Smooth muscle cell (in vitro differentiated cells): Measurements from ENCODE around the gene GSTT4. TPM values are rescaled to one million over a fixed set of nuclear protein-coding genes. Genes with fewer than 3 reads are reported as not detected.

ENCODE experiments used
- DNase-seq: peaks from one replicate; lab custom pipeline; 2025; ENCODE audit not compliant: unreplicated experiment; lab: John Stamatoyannopoulos, UW
- H2AFZ ChIP-seq: fragments of 200-600 bp; sonication (generic); 2 replicates; pipeline ENCODE4 v1.6.0; 2016; ENCODE audit warnings: antibody characterized with exemption, low read depth, mild to moderate bottlenecking
- H3F3A ChIP-seq: fragments of 200-600 bp; sonication (generic); 2 replicates; pipeline ENCODE4 v1.6.0; 2017; ENCODE audit warnings: antibody characterized with exemption, low read depth
- H3K27ac ChIP-seq: fragments of 200-600 bp; sonication (generic); 2 replicates; pipeline ENCODE4 v1.5.1; 2016; ENCODE audit warnings: low read depth, mild to moderate bottlenecking
- H3K27me3 ChIP-seq: fragments of 200-600 bp; sonication (generic); 2 replicates; pipeline ENCODE4 v1.6.1; 2016; ENCODE audit warnings: low read depth, mild to moderate bottlenecking
- H3K36me3 ChIP-seq: fragments of 200-600 bp; sonication (generic); 2 replicates; pipeline ENCODE4 v1.5.1; 2016; ENCODE audit warnings: low read depth
- H3K4me1 ChIP-seq: fragments of 200-600 bp; sonication (generic); 2 replicates; pipeline ENCODE4 v1.5.1; 2016; ENCODE audit warnings: low read depth
- H3K4me2 ChIP-seq: fragments of 200-600 bp; sonication (generic); 2 replicates; pipeline ENCODE4 v1.6.0; 2016; ENCODE audit warnings: mild to moderate bottlenecking
- H3K4me3 ChIP-seq: fragments of 200-600 bp; sonication (generic); 2 replicates; pipeline ENCODE4 v1.5.1; 2016; ENCODE audit warnings: mild to moderate bottlenecking
- H3K79me2 ChIP-seq: fragments of 200-600 bp; sonication (generic); 2 replicates; pipeline ENCODE4 v1.6.0; 2016; ENCODE audit warnings: low read depth, mild to moderate bottlenecking
- H3K9ac ChIP-seq: fragments of 200-600 bp; sonication (generic); 2 replicates; pipeline ENCODE4 v1.6.0; 2016; ENCODE audit warnings: low read depth
- H3K9me3 ChIP-seq: fragments of 200-600 bp; sonication (generic); replicated peaks from 2 replicates; pipeline ENCODE4 v1.5.1; 2016; ENCODE audit warnings: low read depth
- H4K20me1 ChIP-seq: fragments of 200-600 bp; sonication (generic); 2 replicates; pipeline ENCODE4 v1.6.0; 2016; ENCODE audit warnings: low read depth
- CTCF ChIP-seq: fragments of 200-600 bp; sonication (generic); IDR thresholded peaks from 2 replicates; pipeline ENCODE4 v1.5.1; 2017; ENCODE audit warnings: borderline replicate concordance, mild to moderate bottlenecking, antibody characterized with exemption; ENCODE audit not compliant: insufficient read depth, poor library complexity, severe bottlenecking
- WGBS: methylation state at CpG from one replicate; pipeline ENCODE4 v1.1.7; 2016; ENCODE audit warnings: low lambda C conversion rate; 5-methylcytosine and 5-hydroxymethylcytosine counted together
- polyA plus RNA-seq: library from polyadenylated mRNA; unstranded; fragments of >200 nt; fragmentation: Nextera tagmentation; extraction: Ambion mirVana; gene quantifications from 2 replicates; pipeline ENCODE4 v1.2.1, GENCODE V29; 2016
- total RNA-seq: library from RNA; depleted of rRNA; stranded (reverse); fragments of >200 nt; gene quantifications from 2 replicates; pipeline ENCODE4 v1.2.3, GENCODE V29; 2014

Gene GSTT4
- total and polyA plus RNA-seq, 2 experiments from 2014 or later: not detected

GRCh38 chr22:24024354-24024753 lies 19.1 kb upstream of the GSTT4 start:
- Histone ChIP-seq H4K20me1 (peaks cover 100% of the 10 kb centered on the region), H3K9ac (no peak overlapping the region), H3K4me2 (no peak overlapping the region), H3K27ac (no peak overlapping the region), H2AFZ (no peak overlapping the region), H3F3A (no peaks in the 10 kb centered on the region), H3K79me2 (peaks cover 65% of the 10 kb centered on the region), H3K36me3 (no peaks in the 10 kb centered on the region), H3K4me1 (no peaks in the 10 kb centered on the region), H3K4me3 (no peak overlapping the region), H3K27me3 (no peaks in the 10 kb centered on the region), H3K9me3 (no peaks in the 10 kb centered on the region)
- TF ChIP-seq CTCF: no peak
- no peak for DNase-seq
- 96% methylated on average over 3 of the region's 3 CpGs for WGBS

- Histone ChIP-seq H2AFZ (no peak overlapping the region), H3K9me3 (no peaks in the 10 kb centered on the region), H3K9ac (no peak overlapping the region), H3K4me1 (no peaks in the 10 kb centered on the region), H3K79me2 (peaks cover 67% of the 10 kb centered on the region), H4K20me1 (peaks cover 100% of the 10 kb centered on the region), H3K4me3 (no peak overlapping the region), H3K4me2 (no peak overlapping the region), H3K27ac (no peak overlapping the region), H3K27me3 (no peaks in the 10 kb centered on the region), H3K36me3 (no peaks in the 10 kb centered on the region), H3F3A (no peaks in the 10 kb centered on the region)
- no peak for TF ChIP-seq CTCF
- DNase-seq: no peak
These were observed 18.0 kb upstream of the GSTT4 start for GRCh38 chr22:24023204-24023789.

- no peaks in the 10 kb centered on the region for H3K27me3 ChIP-seq
- no peaks in the 10 kb centered on the region for H3K9me3 ChIP-seq
- no peaks in the 10 kb centered on the region for H3K4me1 ChIP-seq
- WGBS: 98% methylated on average over 3 of the region's 3 CpGs
- no peaks in the 10 kb centered on the region for H3K36me3 ChIP-seq
- H3F3A ChIP-seq: no peaks in the 10 kb centered on the region
- TF ChIP-seq CTCF: no peak
- peaks cover 75% of the 10 kb centered on the region for H3K79me2 ChIP-seq
- no peak overlapping the region for H2AFZ ChIP-seq
- peaks cover 100% of the 10 kb centered on the region for H4K20me1 ChIP-seq
- no peak overlapping the region for H3K27ac ChIP-seq
- DNase-seq: no peak
- H3K4me3 ChIP-seq: no peak overlapping the region
- no peak overlapping the region for H3K9ac ChIP-seq
- H3K4me2 ChIP-seq: no peak overlapping the region
These were observed 16.1 kb upstream of the GSTT4 start for GRCh38 chr22:24021304-24021703.

GRCh38 chr22:24016156-24016555 lies 10.9 kb upstream of the GSTT4 start:
- peaks cover 92% of the 10 kb centered on the region for H3K79me2 ChIP-seq
- H3F3A ChIP-seq: no peaks in the 10 kb centered on the region
- no peak overlapping the region for H3K4me2 ChIP-seq
- H3K9me3 ChIP-seq: no peaks in the 10 kb centered on the region
- no peak overlapping the region for H3K4me3 ChIP-seq
- H3K36me3 ChIP-seq: no peaks in the 10 kb centered on the region
- H4K20me1 ChIP-seq: peaks cover 73% of the 10 kb centered on the region
- H3K27ac ChIP-seq: no peak overlapping the region
- no peaks in the 10 kb centered on the region for H3K27me3 ChIP-seq
- H2AFZ ChIP-seq: no peak overlapping the region
- 93% methylated on average over 1 of the region's 1 CpG for WGBS
- TF ChIP-seq CTCF: no peak
- DNase-seq: no peak
- H3K4me1 ChIP-seq: peaks cover 7% of the 10 kb centered on the region
- H3K9ac ChIP-seq: no peak overlapping the region
